Bronchial epithelial cell (primary cell): ENCODE measurements around the gene TMEM158. TPM values are rescaled to one million over a fixed set of nuclear protein-coding genes. Genes with fewer than 3 reads are reported as not detected.

Source experiments
- DNase-seq: peaks from one replicate; pipeline ENCODE4 v3.0.0-alpha.2; 2010; ENCODE audit warnings: low read depth
- FAIRE-seq: peaks from 2 replicates; lab custom pipeline; 2011; peaks lifted over from hg19 to GRCh38; lab: Jason Lieb, UNC
- H3K27me3 ChIP-seq: 2 replicates; pipeline ENCODE4 v1.5.1; 2011; ENCODE audit warnings: low read length; ENCODE audit not compliant: control insufficient read depth, insufficient read depth
- H3K36me3 ChIP-seq: 2 replicates; pipeline ENCODE4 v1.5.1; 2011; ENCODE audit warnings: low read length; ENCODE audit not compliant: control insufficient read depth, insufficient read depth
- H3K4me3 ChIP-seq: 2 replicates; pipeline ENCODE4 v1.5.1; 2011; ENCODE audit warnings: mild to moderate bottlenecking, low read depth, low read length, control low read depth
- CTCF ChIP-seq: IDR thresholded peaks from 2 replicates; pipeline ENCODE4 v1.5.1; 2011; ENCODE audit warnings: mild to moderate bottlenecking, moderate library complexity, low read length, control low read depth, inconsistent platforms; ENCODE audit not compliant: insufficient read depth, severe bottlenecking
- total RNA-seq: library from RNA; depleted of rRNA; stranded (reverse); fragments of >200 nt; gene quantifications from 2 replicates; pipeline ENCODE4 v1.2.1, GENCODE V29; 2014

The TMEM158 gene
- total RNA-seq, 1 donor from 2014 or later: 1.6 TPM

DNA sequence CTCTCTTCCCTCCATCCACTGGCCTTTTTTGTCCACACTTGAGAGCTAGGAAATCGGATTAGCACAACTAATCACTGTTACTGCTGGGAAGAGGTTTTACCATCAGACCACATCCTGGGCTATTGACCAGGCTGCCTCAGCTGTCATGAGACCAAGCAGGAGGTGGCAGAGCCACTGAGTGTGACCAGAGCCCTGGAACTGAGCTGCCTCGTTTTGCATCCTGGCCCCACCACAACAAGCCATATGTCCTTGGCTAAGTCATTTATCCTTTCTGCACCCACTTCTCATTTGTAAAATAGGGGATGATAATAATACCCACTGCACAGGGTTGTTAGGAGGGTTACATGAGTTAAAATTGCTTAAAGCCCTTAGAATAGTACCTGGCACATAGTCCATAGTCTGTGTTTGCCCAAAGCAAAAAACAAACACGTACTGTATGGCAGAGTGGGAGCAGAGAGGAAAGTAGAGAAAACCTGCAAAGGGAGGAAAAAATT, 34.1 kb downstream of the TMEM158 start:
- FAIRE-seq (no peak), DNase-seq (no peak)
- Histone ChIP-seq H3K36me3 (no peaks in the 10 kb centered on the region), H3K27me3 (no peaks in the 10 kb centered on the region), H3K4me3 (no peak overlapping the region)
- no peak for TF ChIP-seq CTCF

DNA sequence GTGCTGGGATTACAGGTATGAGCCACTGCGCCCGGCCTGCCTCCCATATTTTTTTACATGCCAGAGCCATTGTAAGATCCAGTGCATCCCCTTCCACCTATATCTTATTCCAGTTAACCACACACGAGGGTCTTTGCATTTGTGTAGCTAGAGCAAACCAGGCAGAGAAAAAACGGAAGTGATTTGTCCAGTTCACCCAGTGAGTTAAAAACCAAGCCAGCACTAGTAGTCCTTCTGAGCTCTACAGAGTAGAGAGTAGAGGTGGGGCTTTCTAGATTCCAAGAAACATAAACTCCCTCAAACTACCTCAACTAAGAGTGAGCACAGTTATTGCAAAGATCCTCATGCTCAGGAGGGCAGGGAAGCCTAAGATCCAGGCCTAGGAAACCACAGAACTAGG, 34.7 kb downstream of the TMEM158 start:
- TF ChIP-seq CTCF: no peak
- no peaks in the 10 kb centered on the region for H3K27me3 ChIP-seq

GRCh38 chr3:45188719-45189659, 37.1 kb downstream of the TMEM158 start:
- DNase-seq: no peak
- TF ChIP-seq CTCF: no peak
- H3K36me3 ChIP-seq: no peaks in the 10 kb centered on the region
- no peak overlapping the region for H3K4me3 ChIP-seq
- FAIRE-seq: no peak
- H3K27me3 ChIP-seq: no peaks in the 10 kb centered on the region

More for the DNA sequence above, 34.7 kb downstream of the TMEM158 start:
- FAIRE-seq: no peak
- H3K36me3 ChIP-seq: no peaks in the 10 kb centered on the region
- no peak for DNase-seq
- H3K4me3 ChIP-seq: no peak overlapping the region

- H3K27me3 ChIP-seq: no peaks in the 10 kb centered on the region
- peak; percentile 83 for DNase-seq
- FAIRE-seq: no peak
- no peak overlapping the region for H3K4me3 ChIP-seq
- H3K36me3 ChIP-seq: no peaks in the 10 kb centered on the region
- TF ChIP-seq CTCF: no peak
Observed at GRCh38 chr3:45187694-45188141, 38.4 kb downstream of the TMEM158 start.

DNA sequence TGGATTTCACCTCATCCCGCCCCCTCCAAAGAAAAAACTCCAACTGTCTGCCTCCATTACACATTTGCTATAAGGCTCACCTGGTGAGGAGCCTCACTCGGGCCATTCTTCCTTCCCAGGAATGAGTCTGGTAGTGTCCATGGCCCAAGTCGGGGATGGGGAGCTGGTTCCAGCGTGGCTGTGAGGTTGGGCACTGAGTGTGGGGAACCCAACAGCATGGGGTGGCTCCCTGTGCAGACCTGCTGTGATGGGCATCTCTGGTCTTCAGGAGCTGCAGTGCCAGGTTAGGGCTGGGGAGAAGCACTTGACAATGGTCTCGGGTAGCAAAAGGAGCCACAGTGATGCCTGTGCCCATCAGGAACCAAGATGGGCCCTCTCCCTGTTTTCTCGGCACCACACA, 39.2 kb downstream of the TMEM158 start:
- H3K27me3 ChIP-seq: no peaks in the 10 kb centered on the region
- no peaks in the 10 kb centered on the region for H3K36me3 ChIP-seq
- no peak overlapping the region for H3K4me3 ChIP-seq
- no peak for DNase-seq
- no peak for TF ChIP-seq CTCF
- FAIRE-seq: no peak

GRCh38 chr3:45185461-45185860, 40.6 kb downstream of the TMEM158 start:
- FAIRE-seq (no peak), DNase-seq (no peak)
- Histone ChIP-seq H3K4me3 (no peak overlapping the region), H3K27me3 (no peaks in the 10 kb centered on the region), H3K36me3 (no peaks in the 10 kb centered on the region)
- TF ChIP-seq CTCF: no peak
